Epithelial cell of esophagus (primary cell): ENCODE measurements around the gene IER5.

Experiments used
- DNase-seq: peaks from one replicate; pipeline ENCODE4 v3.0.0; 2010; ENCODE audit warnings: low read depth
- H3K4me3 ChIP-seq: 2 replicates; pipeline ENCODE4 v1.5.1; 2011; ENCODE audit warnings: mild to moderate bottlenecking, low read length, control low read depth
- CTCF ChIP-seq: IDR thresholded peaks from 2 replicates; pipeline ENCODE4 v1.5.1; 2011; ENCODE audit warnings: low read depth, mild to moderate bottlenecking, low read length, control low read depth, inconsistent platforms; ENCODE audit not compliant: insufficient read depth; ENCODE audit errors: missing control alignments

Gene IER5

GRCh38 chr1:181126289-181126688 is 37.8 kb downstream of the IER5 start:
- no peak for DNase-seq
- TF ChIP-seq CTCF = no peak
- H3K4me3 ChIP-seq = no peak overlapping the region

GRCh38 chr1:181126871-181127587 is 38.5 kb downstream of the IER5 start:
- no peak for TF ChIP-seq CTCF
- H3K4me3 ChIP-seq = no peak overlapping the region
- peak; percentile 90 for DNase-seq

- no peak for TF ChIP-seq CTCF
- peak; percentile 36 for DNase-seq
- H3K4me3 ChIP-seq = no peak overlapping the region
These were observed 39.5 kb downstream of the IER5 start for GRCh38 chr1:181127898-181128453.

DNA sequence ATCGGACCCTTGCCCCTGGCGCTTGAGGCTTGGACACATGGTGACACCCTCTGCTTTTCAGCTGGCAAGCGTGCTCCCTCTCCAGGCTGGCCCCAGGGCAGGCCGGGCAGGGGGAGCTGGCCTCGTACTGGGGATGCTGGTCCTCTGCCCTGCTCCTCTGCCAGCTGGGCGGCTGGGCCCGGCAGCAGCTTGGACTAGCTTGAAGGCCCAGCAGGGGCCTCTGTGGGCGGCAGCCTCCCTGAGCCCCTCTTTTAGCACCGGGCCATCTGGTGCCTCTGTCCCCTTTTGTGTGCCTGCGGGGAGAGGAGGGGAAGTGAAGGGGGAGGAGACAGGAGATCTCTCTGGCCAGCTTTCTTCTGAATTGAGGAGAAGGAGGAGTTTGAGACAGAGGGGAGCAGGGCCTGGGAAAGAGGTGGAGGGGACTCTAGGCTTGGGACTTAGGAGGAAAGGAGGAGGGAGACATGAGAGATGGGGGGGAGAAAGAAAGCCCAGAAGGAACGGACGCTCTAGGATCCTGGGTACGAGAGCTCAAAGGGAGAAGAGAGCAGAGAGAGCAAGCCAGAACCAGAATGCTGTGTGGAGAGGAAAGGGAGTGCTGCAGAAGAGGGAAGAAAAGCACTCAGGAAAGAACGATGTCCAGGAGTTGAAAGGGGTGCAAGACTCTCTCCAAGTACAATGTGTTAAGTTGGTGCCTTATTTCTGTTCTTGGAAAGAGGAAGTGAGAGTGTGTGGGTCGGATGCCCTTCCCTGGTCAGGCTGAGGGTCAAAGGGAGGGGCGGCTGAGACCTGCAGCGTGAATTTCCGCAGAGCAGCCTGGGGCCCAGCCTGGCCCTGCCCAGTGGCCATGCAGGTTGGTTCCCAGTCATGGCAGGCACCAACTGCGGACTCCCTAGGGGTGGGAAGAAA is 40.3 kb downstream of the IER5 start:
- no peak overlapping the region for H3K4me3 ChIP-seq
- DNase-seq = no peak
- TF ChIP-seq CTCF = no peak

DNA sequence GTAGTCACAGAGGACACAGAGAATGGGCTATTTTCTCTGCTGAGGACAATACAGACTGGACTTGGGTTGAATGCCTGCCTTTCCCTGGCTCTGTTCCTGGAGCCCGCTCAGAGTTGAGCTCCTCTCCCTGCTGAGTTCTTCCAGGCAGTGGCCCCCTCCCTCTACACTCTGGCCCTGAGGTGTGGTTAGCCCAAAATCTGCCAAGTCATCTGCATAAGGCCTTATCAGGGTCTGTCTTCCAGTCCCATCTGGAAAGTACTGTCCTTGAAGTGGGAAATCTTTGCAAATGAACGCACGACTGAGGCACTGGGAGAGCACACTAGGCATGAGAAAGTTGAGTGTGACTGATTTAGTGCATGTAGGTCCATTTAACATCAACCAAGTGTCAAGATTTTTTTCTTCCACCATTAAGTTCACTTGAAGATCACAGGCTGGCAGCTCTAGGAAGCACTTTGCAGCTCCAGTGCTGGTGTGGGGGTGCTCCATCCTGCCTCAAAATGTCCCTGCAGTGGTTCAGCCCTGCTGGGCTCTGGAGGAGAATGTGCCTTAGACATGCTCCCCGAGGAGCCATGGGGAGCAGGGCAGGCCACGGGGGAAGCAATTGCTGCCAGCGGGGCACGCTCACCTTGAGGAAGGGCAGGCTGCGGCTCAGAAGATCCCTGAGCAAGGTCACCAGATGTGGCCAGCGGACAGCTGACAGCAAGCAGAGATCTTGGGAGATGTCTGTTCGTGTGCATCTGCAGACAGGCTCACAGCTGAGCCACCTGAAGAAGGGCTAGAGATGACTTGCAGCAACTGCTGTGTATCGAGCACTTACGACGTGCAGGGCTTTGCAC is 41.5 kb downstream of the IER5 start:
- H3K4me3 ChIP-seq = no peak overlapping the region
- TF ChIP-seq CTCF = no peak
- DNase-seq = no peak

DNA sequence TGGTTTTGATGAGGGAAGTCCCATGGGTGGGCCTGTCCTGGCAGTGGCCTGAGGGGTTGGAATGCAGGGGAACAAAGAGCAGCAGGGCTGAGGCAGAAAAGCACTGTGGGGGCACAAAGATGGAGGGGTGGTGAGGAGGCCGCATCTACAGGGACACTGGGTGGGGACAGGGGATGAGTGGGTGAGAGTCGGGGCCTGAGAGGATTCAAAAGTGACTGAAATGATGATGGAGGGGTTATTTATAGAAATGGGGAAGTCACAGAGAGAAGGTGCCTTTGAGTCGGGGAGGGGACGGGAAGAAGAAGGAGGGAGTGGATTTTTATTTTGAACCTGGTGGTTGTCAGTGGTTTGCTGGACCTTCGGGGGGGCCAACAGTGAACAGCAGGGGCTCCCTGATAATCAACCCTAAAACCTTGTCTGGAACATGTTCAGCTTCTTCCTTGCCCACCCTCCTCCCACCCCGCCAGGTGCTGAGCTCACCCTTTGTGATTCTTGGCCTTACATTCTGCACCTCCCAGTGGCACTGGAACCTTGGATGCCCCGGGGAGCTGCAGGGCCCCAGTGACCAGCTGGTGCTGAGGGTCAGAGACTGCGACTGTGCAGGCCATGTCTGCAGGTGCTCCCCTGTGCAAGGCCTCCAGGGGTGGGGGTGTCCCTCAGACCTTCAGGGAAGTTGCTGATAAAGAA is 42.9 kb downstream of the IER5 start:
- no peak for DNase-seq
- TF ChIP-seq CTCF = no peak
- H3K4me3 ChIP-seq = no peak overlapping the region
